ENCODE results near the gene GPR173. TPM values are rescaled to one million over a fixed set of nuclear protein-coding genes. Genes with fewer than 3 reads are reported as not detected.

GPR173 gene
- total and polyA plus RNA-seq, 9 of the 15 experiments (the other 6 are each of a cell fraction or from before 2014, with no cell fraction given), result 0.01 TPM; not detected in 8

DNA sequence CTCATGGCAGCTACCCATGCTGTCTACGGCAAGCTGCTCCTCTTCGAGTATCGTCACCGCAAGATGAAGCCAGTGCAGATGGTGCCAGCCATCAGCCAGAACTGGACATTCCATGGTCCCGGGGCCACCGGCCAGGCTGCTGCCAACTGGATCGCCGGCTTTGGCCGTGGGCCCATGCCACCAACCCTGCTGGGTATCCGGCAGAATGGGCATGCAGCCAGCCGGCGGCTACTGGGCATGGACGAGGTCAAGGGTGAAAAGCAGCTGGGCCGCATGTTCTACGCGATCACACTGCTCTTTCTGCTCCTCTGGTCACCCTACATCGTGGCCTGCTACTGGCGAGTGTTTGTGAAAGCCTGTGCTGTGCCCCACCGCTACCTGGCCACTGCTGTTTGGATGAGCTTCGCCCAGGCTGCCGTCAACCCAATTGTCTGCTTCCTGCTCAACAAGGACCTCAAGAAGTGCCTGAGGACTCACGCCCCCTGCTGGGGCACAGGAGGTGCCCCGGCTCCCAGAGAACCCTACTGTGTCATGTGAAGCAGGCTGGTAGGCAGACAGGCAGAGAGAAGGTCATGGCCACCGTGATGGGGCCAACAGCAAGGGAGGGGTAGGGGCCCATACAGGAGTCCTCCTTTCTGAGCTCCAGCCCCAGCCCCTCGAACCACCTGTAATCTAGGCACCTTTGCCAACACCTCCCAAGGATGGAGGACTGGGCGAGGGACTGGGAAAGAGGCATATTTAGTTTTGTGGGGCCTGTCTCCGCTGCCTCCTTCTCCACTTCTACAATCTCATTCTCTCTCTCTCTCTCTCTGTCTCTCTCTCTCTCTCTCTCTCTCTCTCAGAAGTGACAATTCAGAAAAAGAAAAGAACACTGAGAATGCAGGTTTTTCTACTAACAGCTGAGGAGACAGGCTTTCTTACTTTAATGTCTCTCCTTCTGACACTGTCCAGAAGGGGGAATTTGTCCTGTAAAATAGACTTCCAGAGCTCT lies 28.9 kb downstream of the GPR173 start:
- no TSS peak for BruUV-seq (replicated peaks)
- no peak overlapping the region for H3K27ac ChIP-seq (ENCODE audit: extremely low read depth, low read depth, low read length)
- peaks cover under 1% of the 10 kb centered on the region; the same call in 2 of the 3 replicates for H3K79me2 ChIP-seq (ENCODE audit: control insufficient read depth, insufficient read depth, low read length)
- ChIA-PET CTCF (ENCODE audit: low intra/inter-chr PET ratio) (no interaction called here), POLR2A (interaction anchor here (0.7 kb wide), 1 partner anchor 119 kb away, joined by 5 read pairs; no protein-coding TSS in a partner anchor)
- H3K4me1 ChIP-seq (replicated peaks in 1 of 2; ENCODE audit: control insufficient read depth in 2 of 2, insufficient read depth in 2 of 2, low read length in 2 of 2), result peaks cover 0 to 16% of the 10 kb centered on the region in 2 experiments; a peak in 3 of 5 replicates
- H3K4me3 ChIP-seq, result no peak overlapping the region
- H4K20me1 ChIP-seq (replicated peaks; ENCODE audit: control insufficient read depth, insufficient read depth, low read length), result no peaks in the 10 kb centered on the region
- peak; percentile 20; the same call in 2 of the 3 replicates for ATAC-seq
- H3K9ac ChIP-seq (ENCODE audit: insufficient read depth in 1 of 2, low read depth in 2 of 2, low read length in 2 of 2), result no peak overlapping the region; a peak in 1 of 4 replicates
- FAIRE-seq, result no peak
- no peaks in the 10 kb centered on the region for H3K9me3 ChIP-seq (replicated peaks; ENCODE audit: control insufficient read depth, insufficient read depth, low read depth, low read length)
- peak overlapping the region; percentile 68; the same call in 1 of the 2 replicates for H2AFZ ChIP-seq (ENCODE audit: low read depth, low read length)
- intact Hi-C loops (cut with micrococcal nuclease) (loop anchor here (10.0 kb wide), 1 partner anchor 147 kb away; the partner anchor contains the start of gene KDM5C), in situ Hi-C loops (cut with MboI) (no loop called here)
- no peak overlapping the region for H3K4me2 ChIP-seq (ENCODE audit: insufficient read depth, low read length)
- H3K9me1 ChIP-seq (ENCODE audit: control insufficient read depth, insufficient read depth, low read length), result no peaks in the 10 kb centered on the region
- peak in 1 of 4 experiments; percentile 47 for DNase-seq (ENCODE audit: extremely low read depth in 1 of 4, low spot score in 3 of 4)
- WGBS (ENCODE audit: insufficient coverage, low coverage, missing lambda C conversion rate), result 34% methylated on average over 19 of the region's 27 CpGs
- no peaks in the 10 kb centered on the region for H3K27me3 ChIP-seq (ENCODE audit: control insufficient read depth in 2 of 2, insufficient read depth in 2 of 2, low read length in 2 of 2)
- no peaks in the 10 kb centered on the region for H3K36me3 ChIP-seq (ENCODE audit: control insufficient read depth, insufficient read depth, low read length)
- TF ChIP-seq, protein P1, sequence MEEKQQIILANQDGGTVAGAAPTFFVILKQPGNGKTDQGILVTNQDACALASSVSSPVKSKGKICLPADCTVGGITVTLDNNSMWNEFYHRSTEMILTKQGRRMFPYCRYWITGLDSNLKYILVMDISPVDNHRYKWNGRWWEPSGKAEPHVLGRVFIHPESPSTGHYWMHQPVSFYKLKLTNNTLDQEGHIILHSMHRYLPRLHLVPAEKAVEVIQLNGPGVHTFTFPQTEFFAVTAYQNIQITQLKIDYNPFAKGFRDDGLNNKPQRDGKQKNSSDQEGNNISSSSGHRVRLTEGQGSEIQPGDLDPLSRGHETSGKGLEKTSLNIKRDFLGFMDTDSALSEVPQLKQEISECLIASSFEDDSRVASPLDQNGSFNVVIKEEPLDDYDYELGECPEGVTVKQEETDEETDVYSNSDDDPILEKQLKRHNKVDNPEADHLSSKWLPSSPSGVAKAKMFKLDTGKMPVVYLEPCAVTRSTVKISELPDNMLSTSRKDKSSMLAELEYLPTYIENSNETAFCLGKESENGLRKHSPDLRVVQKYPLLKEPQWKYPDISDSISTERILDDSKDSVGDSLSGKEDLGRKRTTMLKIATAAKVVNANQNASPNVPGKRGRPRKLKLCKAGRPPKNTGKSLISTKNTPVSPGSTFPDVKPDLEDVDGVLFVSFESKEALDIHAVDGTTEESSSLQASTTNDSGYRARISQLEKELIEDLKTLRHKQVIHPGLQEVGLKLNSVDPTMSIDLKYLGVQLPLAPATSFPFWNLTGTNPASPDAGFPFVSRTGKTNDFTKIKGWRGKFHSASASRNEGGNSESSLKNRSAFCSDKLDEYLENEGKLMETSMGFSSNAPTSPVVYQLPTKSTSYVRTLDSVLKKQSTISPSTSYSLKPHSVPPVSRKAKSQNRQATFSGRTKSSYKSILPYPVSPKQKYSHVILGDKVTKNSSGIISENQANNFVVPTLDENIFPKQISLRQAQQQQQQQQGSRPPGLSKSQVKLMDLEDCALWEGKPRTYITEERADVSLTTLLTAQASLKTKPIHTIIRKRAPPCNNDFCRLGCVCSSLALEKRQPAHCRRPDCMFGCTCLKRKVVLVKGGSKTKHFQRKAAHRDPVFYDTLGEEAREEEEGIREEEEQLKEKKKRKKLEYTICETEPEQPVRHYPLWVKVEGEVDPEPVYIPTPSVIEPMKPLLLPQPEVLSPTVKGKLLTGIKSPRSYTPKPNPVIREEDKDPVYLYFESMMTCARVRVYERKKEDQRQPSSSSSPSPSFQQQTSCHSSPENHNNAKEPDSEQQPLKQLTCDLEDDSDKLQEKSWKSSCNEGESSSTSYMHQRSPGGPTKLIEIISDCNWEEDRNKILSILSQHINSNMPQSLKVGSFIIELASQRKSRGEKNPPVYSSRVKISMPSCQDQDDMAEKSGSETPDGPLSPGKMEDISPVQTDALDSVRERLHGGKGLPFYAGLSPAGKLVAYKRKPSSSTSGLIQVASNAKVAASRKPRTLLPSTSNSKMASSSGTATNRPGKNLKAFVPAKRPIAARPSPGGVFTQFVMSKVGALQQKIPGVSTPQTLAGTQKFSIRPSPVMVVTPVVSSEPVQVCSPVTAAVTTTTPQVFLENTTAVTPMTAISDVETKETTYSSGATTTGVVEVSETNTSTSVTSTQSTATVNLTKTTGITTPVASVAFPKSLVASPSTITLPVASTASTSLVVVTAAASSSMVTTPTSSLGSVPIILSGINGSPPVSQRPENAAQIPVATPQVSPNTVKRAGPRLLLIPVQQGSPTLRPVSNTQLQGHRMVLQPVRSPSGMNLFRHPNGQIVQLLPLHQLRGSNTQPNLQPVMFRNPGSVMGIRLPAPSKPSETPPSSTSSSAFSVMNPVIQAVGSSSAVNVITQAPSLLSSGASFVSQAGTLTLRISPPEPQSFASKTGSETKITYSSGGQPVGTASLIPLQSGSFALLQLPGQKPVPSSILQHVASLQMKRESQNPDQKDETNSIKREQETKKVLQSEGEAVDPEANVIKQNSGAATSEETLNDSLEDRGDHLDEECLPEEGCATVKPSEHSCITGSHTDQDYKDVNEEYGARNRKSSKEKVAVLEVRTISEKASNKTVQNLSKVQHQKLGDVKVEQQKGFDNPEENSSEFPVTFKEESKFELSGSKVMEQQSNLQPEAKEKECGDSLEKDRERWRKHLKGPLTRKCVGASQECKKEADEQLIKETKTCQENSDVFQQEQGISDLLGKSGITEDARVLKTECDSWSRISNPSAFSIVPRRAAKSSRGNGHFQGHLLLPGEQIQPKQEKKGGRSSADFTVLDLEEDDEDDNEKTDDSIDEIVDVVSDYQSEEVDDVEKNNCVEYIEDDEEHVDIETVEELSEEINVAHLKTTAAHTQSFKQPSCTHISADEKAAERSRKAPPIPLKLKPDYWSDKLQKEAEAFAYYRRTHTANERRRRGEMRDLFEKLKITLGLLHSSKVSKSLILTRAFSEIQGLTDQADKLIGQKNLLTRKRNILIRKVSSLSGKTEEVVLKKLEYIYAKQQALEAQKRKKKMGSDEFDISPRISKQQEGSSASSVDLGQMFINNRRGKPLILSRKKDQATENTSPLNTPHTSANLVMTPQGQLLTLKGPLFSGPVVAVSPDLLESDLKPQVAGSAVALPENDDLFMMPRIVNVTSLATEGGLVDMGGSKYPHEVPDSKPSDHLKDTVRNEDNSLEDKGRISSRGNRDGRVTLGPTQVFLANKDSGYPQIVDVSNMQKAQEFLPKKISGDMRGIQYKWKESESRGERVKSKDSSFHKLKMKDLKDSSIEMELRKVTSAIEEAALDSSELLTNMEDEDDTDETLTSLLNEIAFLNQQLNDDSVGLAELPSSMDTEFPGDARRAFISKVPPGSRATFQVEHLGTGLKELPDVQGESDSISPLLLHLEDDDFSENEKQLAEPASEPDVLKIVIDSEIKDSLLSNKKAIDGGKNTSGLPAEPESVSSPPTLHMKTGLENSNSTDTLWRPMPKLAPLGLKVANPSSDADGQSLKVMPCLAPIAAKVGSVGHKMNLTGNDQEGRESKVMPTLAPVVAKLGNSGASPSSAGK (IDR thresholded peaks at IDR 0.05), result 0 out of 2 replicates have a peak, but pooled peaks have one; percentile 18
- TF ChIP-seq ZNF134 (CRISPR knock-in tag; conservative IDR thresholded peaks at IDR 0.05) (no peak), ZNF175 (CRISPR knock-in tag; IDR thresholded peaks at IDR 0.05; ENCODE audit: low read depth) (no peak)
- TF ChIP-seq, protein P2, sequence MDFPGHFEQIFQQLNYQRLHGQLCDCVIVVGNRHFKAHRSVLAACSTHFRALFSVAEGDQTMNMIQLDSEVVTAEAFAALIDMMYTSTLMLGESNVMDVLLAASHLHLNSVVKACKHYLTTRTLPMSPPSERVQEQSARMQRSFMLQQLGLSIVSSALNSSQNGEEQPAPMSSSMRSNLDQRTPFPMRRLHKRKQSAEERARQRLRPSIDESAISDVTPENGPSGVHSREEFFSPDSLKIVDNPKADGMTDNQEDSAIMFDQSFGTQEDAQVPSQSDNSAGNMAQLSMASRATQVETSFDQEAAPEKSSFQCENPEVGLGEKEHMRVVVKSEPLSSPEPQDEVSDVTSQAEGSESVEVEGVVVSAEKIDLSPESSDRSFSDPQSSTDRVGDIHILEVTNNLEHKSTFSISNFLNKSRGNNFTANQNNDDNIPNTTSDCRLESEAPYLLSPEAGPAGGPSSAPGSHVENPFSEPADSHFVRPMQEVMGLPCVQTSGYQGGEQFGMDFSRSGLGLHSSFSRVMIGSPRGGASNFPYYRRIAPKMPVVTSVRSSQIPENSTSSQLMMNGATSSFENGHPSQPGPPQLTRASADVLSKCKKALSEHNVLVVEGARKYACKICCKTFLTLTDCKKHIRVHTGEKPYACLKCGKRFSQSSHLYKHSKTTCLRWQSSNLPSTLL (IDR thresholded peaks at IDR 0.05), result no peak

Data from K562 (cell line).